ENCODE data around the gene NT5M.

- TF ChIP-seq CTCF (IDR thresholded peaks at IDR 0.05) (no peak), POLR2AphosphoS5 (IDR thresholded peaks at IDR 0.05) (no peak), POLR2A (IDR thresholded peaks at IDR 0.05) (no peak)
Measured at GRCh38 chr17:17254036-17254435, 49.1 kb upstream of the NT5M start.

Measured in breast epithelium (tissue), 3 donors.